Activated T-cell treated with anti-CD3 and anti-CD28 coated beads for 24 hours (primary cell): ENCODE measurements around the gene VCAM1.

Experiments used
- DNase-seq: peaks from one replicate; pipeline ENCODE4 v3.0.0-alpha.2; 2020; ENCODE audit warnings: low read depth

VCAM1 gene

DNA sequence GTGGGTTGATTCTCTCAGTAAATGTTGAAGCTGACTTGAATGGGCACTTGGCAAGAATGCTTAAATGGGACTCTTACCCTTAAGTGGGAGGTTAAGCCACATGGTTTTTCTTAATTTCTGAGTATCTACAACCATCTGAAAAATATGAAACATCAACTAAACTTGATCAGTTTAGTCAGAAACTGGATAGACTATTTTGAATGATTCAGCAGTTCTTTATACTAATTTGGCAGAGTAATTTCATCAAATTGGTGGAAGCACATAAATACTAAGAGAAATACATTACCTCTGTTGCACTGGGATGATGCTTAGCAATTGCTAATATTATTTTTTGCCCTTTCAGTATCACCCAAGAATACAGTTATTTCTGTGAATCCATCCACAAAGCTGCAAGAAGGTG lies 4.7 kb downstream of the VCAM1 start:
- no peak for DNase-seq

DNA sequence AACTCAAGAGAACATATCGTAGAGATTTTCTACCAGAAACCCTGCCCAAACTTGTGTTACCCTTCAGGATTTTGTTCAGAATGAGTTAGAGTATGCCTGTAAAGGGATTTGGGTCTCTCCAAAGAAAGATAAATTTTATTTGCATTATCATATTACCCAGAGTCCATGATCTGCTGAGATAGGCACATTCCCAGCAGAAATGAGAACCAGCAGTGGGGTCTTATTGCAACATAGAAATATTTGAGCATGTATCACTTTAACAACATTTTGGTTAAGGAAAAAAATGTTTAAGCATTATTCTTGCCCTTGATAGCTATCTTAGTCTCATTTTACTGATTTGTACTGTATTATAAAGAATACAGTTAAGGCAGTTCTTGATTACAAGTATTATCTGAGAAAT lies 10.6 kb downstream of the VCAM1 start:
- no peak for DNase-seq

- DNase-seq = no peak
Observed at GRCh38 chr1:100731309-100731708, 11.8 kb downstream of the VCAM1 start.

GRCh38 chr1:100731758-100732157 lies 12.2 kb downstream of the VCAM1 start:
- DNase-seq = no peak

DNA sequence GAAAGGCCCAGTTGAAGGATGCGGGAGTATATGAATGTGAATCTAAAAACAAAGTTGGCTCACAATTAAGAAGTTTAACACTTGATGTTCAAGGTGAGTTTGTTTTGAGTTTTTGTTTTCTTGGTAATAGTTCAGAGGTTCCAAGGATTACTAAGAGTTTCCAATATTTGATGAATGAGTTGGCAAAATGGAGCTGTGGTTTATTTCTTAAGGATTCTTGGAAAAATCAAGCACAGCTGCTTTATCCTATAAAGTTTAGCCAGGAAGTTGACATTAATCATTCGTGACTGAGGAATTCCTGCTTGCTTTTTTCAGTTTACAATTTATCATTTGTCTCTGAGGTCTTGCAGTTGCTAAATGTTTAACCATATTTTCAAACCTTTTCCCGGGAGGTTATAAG lies 15.1 kb downstream of the VCAM1 start:
- DNase-seq = no peak

DNA sequence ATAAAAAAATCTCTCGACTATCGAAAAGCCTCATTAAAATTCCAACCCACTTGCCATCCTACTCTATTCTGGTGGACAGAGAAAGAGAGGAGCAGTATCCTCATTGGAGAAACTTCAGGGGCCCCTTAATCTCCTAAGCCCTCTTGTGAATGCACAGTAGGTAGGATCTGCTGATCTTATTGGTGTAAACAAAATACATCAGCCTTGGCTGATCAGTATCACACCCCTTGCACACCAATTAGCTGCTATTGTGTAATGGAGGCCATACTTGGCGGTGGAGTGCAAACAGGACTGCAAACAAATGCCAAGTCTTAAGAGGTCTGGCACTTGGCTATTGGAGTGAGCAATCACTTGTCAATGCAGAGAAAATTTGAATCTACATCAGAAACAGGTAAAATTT lies 15.7 kb downstream of the VCAM1 start:
- DNase-seq = no peak

GRCh38 chr1:100736324-100736723 lies 16.8 kb downstream of the VCAM1 start:
- no peak for DNase-seq

GRCh38 chr1:100736746-100737145 lies 17.2 kb downstream of the VCAM1 start:
- DNase-seq = no peak

- DNase-seq = no peak
Observed at GRCh38 chr1:100746542-100746932, 27.0 kb downstream of the VCAM1 start.

DNA sequence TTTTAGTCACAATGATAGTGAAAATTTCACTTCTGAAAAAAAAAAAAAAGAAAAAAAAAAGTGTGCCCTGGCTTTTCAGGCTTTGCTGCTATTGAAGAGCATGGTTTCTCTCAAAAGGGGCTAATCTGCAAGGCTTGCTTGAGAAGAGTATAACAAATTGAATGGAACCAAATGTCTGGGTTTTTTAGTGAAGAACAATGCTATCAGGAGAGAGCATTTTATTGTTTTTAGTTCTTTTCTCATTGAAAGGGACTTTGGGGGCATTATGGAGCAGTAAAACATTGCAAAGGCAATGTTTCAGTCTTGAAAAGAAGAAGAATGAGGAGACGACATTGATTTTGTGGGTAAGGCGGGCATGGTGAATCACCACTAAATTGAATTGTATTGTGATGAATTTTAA lies 28.2 kb downstream of the VCAM1 start:
- DNase-seq = no peak

DNA sequence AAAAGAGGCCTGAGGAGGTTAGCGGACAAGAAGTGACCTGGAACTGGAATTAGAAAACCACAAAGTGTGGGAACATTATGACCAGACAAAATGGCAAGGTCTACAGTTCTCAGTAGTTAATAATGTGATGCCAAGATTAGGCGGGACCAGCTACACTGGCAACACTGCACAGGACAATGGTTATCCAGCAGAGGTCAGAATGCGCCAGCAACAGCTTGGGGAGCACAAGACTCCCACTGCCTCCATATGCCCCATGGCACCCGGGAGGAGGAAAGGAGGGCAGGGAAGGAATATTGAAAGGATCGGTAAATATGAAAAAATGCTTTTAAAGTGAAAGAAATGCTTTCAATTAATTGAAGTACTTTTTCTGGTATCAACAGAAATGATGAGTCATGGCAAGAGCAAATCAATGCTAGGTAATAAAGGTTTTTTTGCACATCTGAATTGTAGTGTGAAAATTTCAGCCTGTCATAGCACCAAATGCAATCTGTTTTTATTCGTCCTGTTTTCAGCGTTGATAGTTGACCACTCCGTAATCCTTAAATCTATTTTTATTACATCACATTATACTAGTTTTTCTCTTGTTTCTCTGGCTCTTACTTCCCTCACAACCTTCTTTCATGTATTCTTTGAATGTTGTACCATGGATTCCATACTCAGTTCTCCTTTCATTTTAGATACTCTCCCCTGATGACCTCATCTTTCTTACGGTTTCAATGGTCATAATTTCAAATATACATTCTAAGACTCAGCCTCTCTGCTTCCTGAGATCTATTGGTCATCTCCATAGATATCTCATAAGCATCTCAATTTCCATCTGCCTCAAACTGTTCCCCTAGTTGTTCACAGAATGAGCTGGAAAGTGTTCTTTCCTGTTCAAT lies 30.7 kb downstream of the VCAM1 start:
- no peak for DNase-seq

GRCh38 chr1:100752791-100753190 lies 33.2 kb downstream of the VCAM1 start:
- no peak for DNase-seq

DNA sequence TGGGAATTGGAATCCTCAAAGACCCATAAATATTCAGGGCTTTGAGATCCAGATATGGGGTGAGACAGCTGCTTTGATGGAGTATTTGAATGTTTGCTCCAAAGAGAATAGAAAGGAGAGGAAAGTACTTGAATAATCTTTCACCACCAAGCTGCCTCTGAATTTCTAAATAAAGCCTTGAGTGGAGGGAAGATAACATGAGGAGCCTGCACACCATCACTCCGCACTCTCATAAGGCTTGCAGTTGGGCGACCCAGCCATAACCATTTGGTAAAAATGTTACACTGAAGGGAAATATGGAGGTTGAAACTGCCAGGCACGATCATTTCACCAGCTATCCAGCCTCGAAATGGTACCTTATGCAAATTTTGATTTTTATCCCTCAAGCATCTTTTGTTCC lies 38.4 kb downstream of the VCAM1 start:
- DNase-seq = no peak

DNA sequence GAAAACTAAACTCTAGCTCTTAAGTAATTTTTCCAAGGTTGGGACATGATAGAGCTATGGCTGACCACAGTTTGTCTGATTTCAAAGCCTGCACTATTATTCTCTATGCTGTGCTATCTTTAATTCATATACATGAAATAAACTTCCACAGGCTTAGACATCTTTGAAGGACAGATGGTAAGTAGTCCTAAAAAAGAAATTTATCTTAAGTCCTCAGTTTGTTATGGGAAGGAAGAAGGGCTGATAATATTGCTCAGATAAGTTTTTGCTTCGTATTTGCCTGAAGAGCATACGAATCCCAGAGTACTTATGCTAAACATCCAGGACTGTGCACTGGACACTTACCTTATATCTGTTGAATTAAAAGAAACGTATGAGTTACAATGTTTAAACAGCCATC lies 39.6 kb downstream of the VCAM1 start:
- DNase-seq = no peak

DNA sequence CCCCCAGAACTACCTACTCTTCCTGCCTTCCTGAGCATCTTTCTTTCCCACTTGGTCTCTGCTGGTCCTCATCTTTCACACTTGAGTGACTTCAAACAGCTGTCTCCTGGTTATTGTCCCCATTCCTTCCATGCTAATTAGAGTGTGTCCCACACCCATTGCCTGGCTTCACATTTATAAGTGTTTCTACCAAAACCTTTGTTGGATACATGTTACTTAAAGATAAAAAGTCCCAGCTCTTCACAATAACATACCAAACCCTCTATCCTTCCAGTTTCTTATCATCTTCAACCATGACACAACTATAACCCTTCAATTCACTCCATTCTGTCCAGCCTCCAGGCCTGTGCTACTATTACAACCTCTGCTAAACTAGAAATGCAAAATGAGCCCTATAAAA lies 41.0 kb downstream of the VCAM1 start:
- DNase-seq = no peak

- no peak for DNase-seq
Observed at GRCh38 chr1:100762461-100762860, 42.9 kb downstream of the VCAM1 start.

- DNase-seq = no peak
Observed at GRCh38 chr1:100767176-100767890, 47.8 kb downstream of the VCAM1 start.

GRCh38 chr1:100769323-100769722 lies 49.8 kb downstream of the VCAM1 start:
- DNase-seq = no peak

DNA sequence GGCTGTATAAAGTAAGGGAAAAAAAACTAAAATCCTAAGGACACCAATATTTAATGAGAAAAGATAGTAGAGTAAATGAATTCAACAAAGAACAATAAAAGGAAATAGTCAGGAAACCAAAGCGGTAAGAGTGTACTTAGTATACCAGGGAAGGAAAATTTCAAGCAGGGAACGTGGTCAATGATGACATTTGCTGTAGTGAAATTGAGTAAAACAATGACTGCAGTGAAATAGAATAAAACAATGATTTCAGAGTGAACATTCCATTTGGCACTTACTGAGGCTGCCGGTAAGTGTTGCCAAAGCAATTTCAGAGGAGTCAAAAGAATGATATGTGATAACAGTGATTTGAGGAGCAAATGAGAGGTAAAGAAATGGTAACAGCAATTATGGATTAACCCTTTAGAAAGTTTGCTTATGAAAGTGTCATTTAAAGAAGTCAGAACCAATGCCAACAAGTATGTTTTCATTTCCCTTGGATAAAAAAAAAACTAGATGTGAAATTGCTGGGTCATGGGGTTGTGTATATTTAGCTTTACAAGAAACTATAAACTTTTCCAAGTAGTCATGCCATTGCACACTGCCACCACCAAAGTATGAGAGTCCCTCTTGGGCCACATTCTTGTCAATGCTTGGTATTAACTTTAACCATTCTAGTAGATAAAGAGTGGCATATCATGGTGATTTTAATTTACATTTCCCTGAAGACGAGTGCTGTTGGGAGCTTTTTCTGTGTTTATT lies 50.5 kb downstream of the VCAM1 start:
- DNase-seq = no peak

DNA sequence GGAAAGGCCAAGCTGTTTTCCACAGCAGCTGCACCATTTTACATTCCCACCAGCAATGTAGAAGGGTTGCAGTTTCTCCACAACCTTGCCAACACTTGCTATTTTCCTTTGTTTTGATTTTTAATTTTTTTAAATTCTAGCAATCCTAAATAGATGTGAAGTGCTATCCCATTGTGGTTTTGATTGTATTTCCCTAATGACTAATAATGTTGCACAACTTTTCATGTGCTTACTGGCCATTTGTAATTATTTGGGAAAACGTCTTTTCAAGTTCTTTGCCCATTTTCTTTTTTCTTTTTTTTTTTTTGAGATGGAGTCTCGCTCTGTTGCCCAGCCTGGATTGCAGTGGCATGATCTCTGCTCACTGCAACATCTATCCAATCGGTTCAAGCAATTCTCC lies 53.9 kb downstream of the VCAM1 start:
- DNase-seq = no peak

DNA sequence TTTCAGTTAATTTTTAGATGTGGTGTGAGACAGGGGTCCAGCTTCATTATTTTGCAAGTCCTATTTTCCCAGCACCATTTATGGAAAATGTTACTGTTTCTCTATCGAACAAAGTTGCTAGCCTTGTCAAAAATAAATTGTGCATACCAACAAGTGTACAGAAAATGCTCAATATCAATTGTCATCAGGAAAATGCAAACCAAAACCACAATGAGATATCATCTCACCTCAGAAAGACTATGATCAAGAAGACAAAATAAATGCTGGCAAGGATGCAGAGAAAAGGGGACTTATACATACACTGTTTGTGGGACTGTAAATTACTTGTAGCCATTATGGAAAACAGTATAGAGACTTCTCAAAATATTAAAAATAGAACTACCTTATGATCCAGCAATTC lies 54.8 kb downstream of the VCAM1 start:
- no peak for DNase-seq

DNA sequence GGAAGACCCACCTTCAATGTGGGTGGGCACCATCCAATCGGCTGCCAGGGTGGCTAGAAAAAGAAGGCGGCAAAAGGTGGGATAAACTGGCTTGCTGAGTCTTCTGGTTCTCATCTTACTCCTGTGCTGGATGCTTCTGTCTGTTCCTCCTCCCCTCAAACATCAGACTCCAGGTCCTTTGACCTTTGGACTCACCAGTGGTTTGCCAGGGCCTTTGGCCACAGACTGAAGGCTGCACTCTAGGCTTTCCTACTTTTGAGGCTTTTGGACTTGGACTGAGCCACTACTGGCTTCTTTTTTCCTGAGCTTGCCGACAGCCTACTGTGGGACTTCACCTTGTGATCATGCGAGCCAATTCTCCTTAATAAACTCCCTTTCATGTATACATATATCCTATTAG lies 55.9 kb downstream of the VCAM1 start:
- no peak for DNase-seq

DNA sequence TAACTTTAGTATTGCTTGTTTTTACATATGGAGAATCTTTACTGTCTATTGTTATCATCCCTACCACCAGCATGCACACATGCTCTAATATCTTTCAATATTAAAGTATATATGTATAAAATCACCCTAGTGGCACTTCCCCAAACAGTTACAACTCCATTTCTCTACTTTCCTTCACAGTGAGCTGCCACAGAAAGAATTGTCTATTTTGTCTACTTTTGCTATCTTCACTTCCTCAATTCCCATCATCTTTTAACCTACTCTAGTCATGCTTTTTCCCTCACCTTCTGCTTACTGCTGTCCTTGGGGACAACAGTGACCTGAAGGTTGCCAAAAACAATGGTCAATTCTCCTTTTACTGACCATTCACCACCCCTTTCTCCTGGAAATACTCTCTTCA lies 59.2 kb downstream of the VCAM1 start:
- no peak for DNase-seq
